DMS114 treated with DMSO at 0.1 percent for 48 hours (cell line): Measurements from ENCODE around the gene EDEM2.
"Not testable (repeated sequence)": the region's sequence is repeated elsewhere in the genome, so short reads cannot be mapped to it uniquely, and the experiment has no call there.

Experiments
- DNase-seq: peaks from one replicate; lab custom pipeline; 2025; ENCODE audit not compliant: unreplicated experiment; lab: John Stamatoyannopoulos, UW

EDEM2 gene

DNA sequence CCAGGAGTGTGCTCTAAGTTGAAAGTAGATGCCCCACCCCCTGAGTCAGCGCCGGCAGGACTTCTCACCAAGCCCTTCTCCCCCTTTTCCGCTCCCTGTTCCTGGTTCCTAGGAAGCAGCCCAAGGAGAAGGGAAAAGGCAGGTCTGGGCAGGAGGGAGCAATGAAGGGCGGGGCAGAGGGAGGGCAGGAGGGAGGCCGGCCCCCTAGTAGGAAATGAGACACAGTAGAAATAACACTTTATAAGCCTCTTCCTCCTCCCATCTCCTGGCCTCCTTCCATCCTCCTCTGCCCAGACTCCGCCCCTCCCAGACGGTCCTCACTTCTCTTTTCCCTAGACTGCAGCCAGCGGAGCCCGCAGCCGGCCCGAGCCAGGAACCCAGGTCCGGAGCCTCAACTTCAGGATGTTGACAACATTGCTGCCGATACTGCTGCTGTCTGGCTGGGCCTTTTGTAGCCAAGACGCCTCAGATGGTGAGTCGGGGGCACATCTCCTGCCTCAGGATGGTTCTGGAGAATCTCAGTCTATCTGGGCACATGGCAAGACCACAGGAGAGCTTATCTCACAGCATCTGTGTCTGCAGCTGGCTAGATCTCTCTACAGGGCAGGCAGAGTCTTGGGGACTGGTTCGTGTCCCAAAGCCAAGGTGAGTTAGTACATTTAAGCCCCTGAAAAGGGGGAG is 24.8 kb upstream of the EDEM2 start, which contains the start of gene PROCR:
TSS of gene PROCR (plus strand) at position 320 of the 681 bp plus-strand sequence. CDS start at position 403, 83 bp downstream.
- DNase-seq: peak; percentile 60

DNA sequence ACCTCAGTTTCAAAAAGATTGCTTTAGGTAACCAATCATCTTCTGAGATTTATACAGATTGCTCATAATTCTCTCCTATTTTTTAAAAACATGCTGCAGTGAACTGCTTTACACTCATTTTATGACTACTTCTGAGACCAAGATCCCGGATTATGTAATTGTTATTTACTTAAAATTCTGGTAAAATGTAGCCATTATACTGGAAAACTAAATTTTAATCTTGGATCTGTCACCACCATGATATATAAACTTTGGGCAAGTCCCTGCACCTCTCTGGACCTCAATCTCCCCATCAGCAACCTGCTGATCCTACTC is 24.3 kb upstream of the EDEM2 start:
- DNase-seq: no peak

DNA sequence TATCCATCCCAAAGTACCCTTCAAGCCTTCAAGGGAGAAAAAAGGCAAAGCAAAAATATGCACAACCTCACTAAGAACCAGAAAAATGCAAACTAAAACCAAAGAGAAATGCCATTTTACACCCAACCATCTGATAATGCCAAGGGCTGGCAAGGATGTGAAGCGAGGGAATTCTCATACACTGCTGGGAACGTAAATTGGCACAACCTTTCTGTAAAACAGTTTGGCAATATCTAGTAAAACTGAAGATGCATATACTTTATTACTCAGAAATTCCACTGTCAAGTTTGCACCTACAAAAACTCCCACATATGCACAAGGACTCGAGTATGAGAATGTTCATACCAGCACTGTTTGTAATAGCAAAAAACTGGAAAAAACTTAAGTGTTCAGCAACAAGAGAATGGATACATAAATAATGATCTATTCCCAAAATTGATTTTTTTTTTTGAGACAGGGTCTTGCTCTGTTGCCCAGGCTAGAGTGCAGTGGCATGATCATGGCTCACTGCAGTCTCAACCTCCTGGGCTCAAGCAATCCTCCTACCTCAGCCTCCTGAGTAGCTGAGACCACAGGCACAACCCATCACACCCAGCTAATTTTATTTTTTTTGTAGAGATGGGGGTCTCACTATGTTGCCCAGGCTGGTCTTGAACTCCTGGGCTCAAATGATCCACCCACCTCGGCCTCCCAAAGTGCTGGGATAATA is 21.7 kb upstream of the EDEM2 start:
- DNase-seq: not testable (repeated sequence)

DNA sequence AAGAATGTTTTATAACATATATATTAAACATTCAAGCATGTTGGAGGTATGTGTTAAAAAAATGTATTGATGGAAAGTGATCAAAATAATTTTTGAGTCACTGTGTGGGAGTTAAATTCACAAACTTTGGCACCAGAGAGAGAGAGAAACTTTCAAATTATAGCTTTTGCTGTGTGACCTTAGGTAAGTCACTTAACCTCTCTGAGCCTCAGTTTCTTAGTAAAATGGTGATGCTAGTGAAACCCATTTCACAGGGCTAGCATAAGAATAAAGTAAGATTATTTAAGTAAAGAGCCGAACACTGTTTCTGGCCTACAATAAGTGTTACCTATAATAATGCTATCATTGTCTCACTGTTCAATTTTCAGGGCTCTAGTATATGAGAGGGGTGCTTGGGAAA is 20.7 kb upstream of the EDEM2 start:
- no peak for DNase-seq

DNA sequence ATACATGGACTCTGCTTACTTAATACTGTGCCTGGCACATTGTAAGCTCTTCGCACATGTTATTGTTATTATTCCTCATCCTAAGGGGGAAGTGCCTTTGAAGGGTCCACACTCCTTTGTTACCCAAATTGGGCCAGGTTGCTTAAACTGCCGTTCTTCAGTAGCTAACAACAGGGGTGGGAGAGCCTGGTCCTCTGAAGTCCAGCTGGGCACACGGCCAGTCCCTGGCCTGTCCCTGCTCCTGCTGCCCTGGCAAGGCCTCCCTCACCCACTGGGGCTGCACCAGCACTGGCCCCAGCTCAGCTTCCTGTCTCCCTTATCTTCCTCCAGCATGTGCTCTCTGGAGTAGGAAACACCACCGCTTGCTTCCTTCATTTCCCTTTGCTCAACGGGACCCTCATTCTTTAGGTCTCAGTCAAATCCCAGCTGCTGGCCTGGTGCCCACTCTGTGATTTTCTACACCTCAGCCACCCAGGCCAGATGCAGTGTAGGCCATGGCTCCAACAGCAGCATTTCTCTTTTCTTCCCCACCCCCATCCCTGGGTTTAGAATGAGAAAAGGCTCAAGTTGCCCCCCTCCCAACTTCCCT is 19.2 kb upstream of the EDEM2 start:
- DNase-seq: no peak

DNA sequence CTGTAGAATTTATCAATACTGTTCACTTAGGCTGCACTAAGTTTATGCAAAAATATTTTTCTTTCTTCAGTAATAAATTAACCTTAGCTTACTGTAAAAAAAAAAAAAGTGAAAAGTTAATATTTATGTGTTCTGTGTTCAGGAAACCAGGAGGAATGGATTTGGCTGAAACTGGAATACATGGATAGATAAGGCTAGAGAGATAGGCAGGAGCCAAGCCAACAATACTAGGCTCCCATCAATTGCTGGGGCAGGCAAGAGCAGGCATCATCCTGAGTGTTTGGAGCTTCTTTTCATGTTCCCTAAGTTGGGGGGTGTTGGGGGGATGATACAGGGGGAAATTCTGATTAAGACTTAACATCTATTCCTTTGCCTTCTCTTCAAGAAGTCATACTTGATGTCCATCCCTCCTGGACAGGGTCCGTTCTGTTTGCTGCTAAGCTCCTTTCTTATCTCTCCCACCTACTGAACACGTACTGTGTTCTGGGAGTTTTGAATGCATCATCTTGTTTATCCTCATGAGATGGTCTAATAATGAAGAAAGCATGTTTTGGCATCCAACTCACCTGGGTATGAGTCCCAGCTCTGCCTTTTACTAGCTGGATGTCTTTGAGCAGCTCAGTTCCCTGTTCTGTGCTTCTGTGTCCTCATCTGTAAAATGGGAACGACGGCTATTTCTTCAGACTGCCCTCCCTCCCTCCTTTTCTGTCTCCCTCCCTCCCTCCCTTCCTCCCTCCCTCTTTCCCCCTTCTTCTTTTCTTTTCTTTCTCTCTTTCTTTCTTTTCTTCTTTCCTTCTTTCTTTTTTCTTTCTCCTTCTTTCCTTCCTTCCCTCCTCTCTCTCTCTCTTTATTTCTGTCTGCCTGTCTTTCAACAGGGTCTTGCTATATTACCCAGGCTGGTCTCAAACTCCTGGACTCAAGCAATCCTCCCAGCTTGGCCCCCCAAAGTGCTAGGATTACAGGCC is 18.4 kb upstream of the EDEM2 start:
- no peak for DNase-seq

DNA sequence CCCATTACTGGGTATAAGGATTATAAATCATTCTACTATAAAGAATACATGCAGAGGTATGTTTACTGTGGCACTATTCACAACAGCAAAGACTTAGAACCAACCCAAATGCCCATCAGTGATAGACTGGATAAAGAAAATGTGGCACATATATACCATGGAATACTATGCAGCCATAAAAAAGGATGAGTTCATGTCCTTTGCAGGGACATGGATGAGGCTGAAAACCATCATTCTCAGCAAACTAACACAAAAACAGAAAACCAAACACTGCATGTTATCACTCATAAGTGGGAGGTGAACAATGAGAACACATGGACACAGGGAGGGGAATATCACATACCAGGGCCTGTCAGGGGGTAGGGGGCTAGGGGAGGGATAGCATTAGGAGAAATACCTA is 17.4 kb upstream of the EDEM2 start:
- DNase-seq: not testable (repeated sequence)

DNA sequence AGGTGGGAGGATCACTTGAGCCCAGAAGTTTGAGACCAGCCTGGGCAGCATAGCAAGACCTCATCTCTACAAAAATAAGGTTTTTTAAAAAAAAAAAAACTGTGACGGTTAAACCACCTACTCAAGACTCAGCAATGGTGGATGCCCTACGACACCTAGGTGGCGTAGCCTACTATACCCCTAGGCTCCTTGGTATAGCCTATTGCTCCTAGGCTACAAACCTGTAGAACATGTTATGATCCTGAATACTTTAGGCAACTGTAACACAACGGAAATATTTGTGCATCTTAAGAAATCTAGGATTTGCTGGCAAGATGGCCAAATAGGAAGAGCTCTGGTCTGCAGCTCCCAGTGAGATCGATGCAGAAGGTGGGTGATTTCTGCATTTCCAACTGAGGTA is 13.2 kb upstream of the EDEM2 start:
- not testable (repeated sequence) for DNase-seq

DNA sequence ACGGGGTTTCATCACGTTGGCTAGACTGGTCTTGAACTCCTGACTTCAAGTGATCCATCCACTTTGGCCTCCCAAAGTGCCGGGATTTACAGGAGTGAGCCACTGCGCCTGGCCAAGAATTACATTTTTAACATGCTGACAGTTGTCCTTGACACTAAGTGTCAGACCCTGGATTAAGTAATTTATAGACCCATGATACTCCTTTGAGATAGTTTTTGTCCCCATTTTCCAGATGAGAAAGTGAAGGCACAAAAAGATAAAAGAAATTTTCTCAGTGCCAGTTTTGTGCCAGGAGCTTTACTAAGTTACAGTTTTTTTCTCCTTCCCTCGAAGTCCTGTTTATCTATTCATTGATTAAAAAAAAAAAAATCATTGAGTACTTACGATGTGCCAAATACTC is 9.8 kb upstream of the EDEM2 start:
- DNase-seq: no peak

DNA sequence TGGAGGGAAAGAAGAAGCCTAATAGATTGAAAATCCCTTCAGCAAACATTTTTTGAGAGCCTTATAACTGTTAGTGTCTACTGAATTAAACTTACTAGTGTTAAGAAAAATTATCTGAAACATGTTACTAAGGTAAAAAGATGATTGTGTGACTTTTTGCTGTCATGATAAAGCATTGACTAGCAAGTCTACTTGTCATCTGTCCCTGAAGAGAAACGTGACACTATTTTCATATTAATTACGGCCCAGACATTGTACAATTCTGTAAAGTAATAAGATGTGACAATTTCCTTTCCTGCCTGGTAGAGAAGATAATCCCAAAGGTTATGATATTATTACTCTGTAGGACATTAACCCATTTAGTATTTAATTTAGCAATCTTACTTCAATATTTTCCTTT is 8.8 kb upstream of the EDEM2 start:
- no peak for DNase-seq

DNA sequence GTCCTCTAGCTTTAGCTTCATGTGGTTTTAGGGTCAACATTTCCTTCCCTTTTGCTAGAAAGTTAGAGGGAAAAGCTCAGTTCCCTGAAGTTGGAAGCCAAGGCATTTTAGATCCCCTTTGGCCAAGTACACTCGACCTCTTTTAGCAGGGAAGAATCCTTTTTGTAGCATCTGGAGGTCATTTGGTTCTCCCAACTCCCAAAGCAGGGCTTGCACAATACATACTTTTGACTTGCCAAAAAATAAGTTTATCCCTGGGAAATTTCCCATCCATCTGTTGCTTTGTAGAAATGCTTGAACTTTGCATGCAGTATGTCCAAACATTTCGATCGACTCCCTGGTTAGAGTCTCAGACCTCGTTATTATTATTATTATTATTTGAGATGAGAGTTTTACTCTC is 4.6 kb upstream of the EDEM2 start:
- DNase-seq: no peak

DNA sequence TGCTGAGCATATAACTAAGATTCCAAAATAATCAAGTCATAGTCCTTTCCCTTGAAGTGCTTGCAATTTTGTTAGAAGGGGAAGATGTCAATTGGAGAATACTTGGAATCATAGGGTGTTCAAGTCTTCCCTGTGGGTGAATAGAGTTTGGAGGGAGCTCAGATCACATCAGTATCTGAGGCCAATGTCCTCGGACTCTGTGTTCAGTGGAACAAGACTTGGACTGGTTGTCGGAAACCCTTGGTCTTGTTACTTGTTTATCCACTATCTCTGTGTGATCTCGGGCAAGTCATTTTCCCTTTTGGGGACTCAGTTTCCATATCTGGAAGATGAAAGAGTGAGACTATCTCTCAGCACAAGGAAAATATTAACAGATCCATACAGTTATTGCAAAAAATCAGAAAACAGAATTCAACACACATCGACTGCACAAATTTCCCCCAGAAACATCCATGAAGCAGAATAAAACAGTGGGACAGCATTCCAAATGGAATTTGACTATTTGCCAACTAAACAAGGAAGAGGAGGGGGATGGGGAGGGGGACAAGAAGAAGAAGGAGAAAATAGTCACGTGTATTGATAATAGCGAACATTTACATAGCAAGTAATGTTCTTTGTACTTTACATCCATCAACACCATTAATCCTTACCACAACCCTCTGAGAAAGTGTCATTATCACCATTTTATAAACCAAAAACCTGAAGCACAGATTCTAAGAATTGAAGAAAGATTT is 3.9 kb upstream of the EDEM2 start:
- no peak for DNase-seq

DNA sequence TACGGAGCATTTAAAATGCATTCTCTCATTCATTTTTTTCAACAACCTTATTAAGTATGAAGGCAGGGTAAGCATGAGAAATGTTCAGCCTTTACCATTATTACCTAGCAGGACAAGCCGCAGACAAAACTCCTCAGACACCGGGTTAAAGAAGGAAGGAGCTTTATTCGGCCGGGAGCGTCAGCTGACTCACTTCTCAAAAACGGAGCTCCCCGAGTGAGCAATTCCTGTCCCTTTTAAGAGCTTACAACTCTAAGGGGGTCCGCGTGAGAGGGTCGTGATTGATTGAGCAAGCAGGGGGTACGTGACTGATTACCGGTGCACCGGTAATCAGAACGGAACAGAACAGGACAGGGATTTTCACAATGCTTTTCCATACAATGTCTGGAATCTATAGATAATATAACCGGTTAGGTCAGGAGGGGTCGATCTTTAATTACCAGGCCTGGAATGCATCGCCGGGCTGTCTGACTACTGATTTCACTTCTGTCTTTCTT is 487 bp upstream of the EDEM2 start:
- not testable (repeated sequence) for DNase-seq

DNA sequence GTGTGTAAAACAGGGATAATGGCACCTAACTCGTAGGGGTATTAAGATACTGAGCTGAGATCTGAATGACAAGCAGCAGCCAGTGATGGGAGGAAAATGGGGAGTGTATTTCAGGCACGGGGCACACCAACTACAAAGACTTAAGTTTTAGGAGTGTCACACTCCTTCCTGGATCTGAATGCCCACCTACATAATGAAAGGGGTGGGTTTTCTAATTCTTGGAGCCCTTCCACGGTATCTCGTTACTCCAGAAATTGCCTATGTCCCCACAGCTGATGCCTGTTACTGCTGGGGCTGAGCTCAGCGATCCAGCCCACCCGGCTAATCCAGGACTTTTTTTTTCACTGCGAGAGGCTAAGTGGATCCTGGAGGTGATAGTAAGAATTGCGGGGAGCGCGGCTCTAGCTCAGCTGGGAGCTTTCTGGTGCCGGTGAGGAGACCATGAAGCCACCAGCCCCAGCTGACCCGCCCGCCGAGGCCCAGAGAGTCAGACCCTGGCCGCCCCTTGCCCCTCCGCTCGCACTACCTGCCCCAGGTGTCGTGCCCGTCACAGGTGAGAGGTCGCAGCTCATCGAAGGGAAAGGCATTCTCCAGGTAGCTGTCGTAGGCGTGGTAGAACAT is 727 bp downstream of the EDEM2 start:
- no peak for DNase-seq

DNA sequence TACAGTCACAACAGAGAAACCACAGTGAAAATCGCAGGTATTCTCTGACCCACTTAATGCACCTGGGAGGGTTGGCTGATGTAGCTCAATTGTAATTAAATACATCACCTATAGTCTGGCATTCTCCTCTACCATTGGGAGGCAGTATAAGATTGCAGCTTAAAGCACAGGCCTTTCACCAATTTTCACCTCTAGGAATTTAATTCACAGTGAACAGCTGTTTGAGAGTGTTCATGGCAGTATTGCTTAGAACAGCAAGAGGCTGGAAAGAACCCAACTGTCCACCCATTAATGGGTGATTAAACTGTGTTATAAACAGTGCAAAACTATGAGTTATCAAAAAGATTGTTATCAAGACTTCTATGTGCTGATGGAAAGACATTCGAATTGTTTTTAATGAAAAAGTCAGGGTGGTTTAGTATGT is 2.0 kb downstream of the EDEM2 start:
- no peak for DNase-seq

DNA sequence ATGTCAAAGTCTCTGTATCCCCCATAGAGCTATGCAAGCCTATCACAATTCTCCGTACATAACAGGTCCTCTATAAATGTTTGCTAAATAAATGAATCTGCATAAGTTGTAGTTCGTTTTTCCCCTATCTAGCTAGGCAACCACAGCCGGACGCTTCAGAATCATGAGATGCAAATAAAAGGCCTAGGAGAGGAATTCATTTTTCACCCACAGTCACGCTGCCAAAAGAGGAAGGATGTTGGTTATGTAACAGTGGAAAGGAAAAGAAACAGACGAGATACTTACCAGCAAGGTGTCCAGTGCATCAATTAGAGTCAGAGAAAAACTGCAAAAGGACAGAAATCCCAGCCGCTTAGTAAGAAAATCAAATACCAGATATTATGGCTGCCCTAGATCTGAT is 2.4 kb downstream of the EDEM2 start:
- no peak for DNase-seq

DNA sequence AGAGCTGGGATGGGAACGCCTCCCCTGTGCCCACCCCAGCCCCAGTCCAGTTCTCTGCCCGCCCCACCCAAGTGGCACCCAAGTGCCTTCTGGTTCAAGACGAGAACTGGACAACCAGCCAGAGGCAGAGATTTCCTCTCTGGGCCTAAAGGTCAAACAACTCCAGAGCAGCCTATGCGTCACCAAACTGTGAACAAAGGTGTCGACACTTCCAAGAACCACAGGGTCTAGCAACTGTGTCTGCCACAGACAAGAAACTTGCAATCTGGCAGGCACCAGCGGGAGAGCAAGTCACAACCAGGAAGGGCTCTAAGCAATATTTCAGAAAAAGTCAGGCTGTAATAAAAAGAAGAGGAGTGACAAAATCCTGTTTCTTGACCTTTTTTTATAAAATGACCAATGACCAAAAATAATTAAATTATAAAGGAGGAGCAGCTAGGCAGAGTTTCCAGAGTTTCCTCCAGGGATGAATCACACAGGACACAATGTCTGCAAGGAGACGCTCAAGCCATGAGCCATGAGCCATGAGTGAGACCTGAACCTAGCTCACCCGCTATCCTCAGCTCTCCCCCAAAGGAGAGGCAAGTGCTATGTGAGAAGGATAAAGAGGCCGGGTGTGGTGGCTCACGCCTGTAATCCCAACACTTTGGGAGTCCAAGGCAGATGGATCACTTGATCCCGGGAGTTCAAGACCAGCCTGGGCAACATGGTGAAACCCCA is 11.1 kb downstream of the EDEM2 start:
- DNase-seq: no peak

DNA sequence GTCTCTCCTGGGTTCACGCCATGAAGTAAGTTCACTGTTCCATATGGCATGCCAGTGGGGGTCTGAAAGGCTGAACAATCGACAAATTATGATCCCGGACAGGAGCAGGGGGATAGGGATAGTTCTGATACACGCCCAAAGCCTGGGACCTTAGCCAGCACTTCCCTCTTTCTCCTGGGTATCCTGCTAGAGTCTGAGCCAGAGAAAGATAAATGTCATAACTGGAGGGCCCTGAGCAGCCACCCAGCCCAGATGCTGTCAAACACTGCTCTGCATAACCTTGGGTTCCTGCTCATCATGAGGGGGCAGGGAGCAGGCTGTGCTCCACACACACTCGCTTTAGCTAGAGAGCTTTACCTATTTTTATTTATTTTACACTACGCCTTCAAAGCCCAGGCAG is 12.3 kb downstream of the EDEM2 start:
- no peak for DNase-seq

DNA sequence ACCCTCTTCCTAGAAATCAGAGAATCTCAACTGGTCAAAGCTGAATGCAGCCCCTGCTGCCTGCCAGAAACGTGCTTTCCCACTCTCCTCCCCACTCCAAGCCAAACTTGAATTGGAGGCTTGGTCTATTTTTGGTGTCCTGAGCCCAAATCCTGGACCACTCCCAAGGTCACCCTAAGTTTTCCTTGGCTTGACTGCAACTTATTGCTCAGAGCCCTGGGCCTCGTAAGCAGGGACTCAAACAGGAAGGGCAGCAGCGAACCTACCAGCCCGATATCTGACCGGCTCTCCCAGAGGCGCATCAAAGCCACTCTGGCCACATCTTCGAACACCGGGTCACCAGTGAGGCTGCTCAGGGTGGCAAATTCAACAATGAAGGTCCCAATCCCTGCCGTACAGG is 12.7 kb downstream of the EDEM2 start:
- DNase-seq: no peak
